Keratinocyte (primary cell): ENCODE measurements around the gene MTUS2. TPM values are rescaled to one million over a fixed set of nuclear protein-coding genes. Genes with fewer than 3 reads are reported as not detected.
"Not testable (repeated sequence)": the region's sequence is repeated elsewhere in the genome, so short reads cannot be mapped to it uniquely, and the experiment has no call there.

Experiments used
- DNase-seq: peaks from one replicate; pipeline ENCODE4 v3.0.0-alpha.2; 2011; ENCODE audit warnings: low read depth, missing footprints, low spot score
- FAIRE-seq: peaks from 2 replicates; lab custom pipeline; 2011; peaks lifted over from hg19 to GRCh38; lab: Jason Lieb, UNC
- H2AFZ ChIP-seq: 2 replicates; pipeline ENCODE4 v1.6.0; 2012; ENCODE audit warnings: low read length, control low read depth, inconsistent platforms; ENCODE audit not compliant: control insufficient read depth
- H3K27ac ChIP-seq: 2 replicates; pipeline ENCODE4 v1.5.1; 2011; ENCODE audit warnings: low read length; ENCODE audit not compliant: control insufficient read depth, insufficient read depth
- H3K27me3 ChIP-seq: 3 replicates; pipeline ENCODE4 v1.6.0; 2011; ENCODE audit warnings: low read length; ENCODE audit not compliant: control insufficient read depth, insufficient read depth; ENCODE audit errors: extremely low read depth
- H3K36me3 ChIP-seq, 2 experiments: 2 replicates in 1 of 2; 3 replicates in 1 of 2; pipeline ENCODE4 v1.5.1; 2011; ENCODE audit warnings: low read length in 2 of 2, mild to moderate bottlenecking in 1 of 2; ENCODE audit not compliant: control insufficient read depth in 2 of 2, insufficient read depth in 2 of 2; ENCODE audit errors: extremely low read depth in 1 of 2
- H3K4me1 ChIP-seq: 3 replicates; pipeline ENCODE4 v1.5.1; 2011; ENCODE audit warnings: low read length; ENCODE audit not compliant: control insufficient read depth, insufficient read depth; ENCODE audit errors: extremely low read depth
- H3K4me2 ChIP-seq: 3 replicates; pipeline ENCODE4 v1.6.0; 2011; ENCODE audit warnings: low read depth, low read length; ENCODE audit not compliant: control insufficient read depth, insufficient read depth; ENCODE audit errors: extremely low read depth
- H3K4me3 ChIP-seq, 3 experiments: fragments of 200-600 bp in 1 of 3; sonication (generic) in 1 of 3; 2 replicates in 2 of 3; 3 replicates in 1 of 3; pipeline ENCODE4 v1.5.1; 2011 to 2016; ENCODE audit warnings: low read length in 3 of 3, mild to moderate bottlenecking in 3 of 3, control low read depth in 2 of 3, inconsistent platforms in 1 of 3, low read depth in 1 of 3, mixed read lengths in 1 of 3, mixed run types in 1 of 3, moderate library complexity in 1 of 3; ENCODE audit not compliant: control insufficient read depth in 2 of 3, insufficient read depth in 2 of 3; ENCODE audit errors: extremely low read depth in 1 of 3
- H3K79me2 ChIP-seq: 2 replicates; pipeline ENCODE4 v1.6.0; 2012; ENCODE audit warnings: low read length; ENCODE audit not compliant: control insufficient read depth, insufficient read depth
- H3K9ac ChIP-seq: 3 replicates; pipeline ENCODE4 v1.6.0; 2011; ENCODE audit warnings: low read length; ENCODE audit not compliant: control insufficient read depth, insufficient read depth; ENCODE audit errors: extremely low read depth
- H3K9me1 ChIP-seq: 3 replicates; pipeline ENCODE4 v1.6.0; 2011; ENCODE audit warnings: low read length; ENCODE audit not compliant: control insufficient read depth, insufficient read depth; ENCODE audit errors: extremely low read depth
- H3K9me3 ChIP-seq: 2 replicates; pipeline ENCODE4 v1.5.1; 2012; ENCODE audit warnings: low read depth, low read length; ENCODE audit not compliant: control insufficient read depth
- H4K20me1 ChIP-seq: 3 replicates; pipeline ENCODE4 v1.6.0; 2011; ENCODE audit warnings: low read length; ENCODE audit not compliant: control insufficient read depth, insufficient read depth; ENCODE audit errors: extremely low read depth
- CTCF ChIP-seq, 3 experiments: IDR thresholded peaks in 1 of 3; conservative IDR thresholded peaks in 1 of 3; optimal IDR thresholded peaks in 1 of 3; 2 replicates in 2 of 3; 3 replicates in 1 of 3; pipeline versions ENCODE3 to v1.5.1; 2011; ENCODE audit warnings: low read length in 3 of 3, mild to moderate bottlenecking in 3 of 3, moderate library complexity in 2 of 3, control low read depth in 1 of 3, inconsistent platforms in 1 of 3; ENCODE audit not compliant: insufficient read depth in 2 of 3; ENCODE audit errors: extremely low read depth in 1 of 3
- EZH2 ChIP-seq: IDR thresholded peaks from one replicate; pipeline ENCODE4 v1.6.1; 2012; ENCODE audit warnings: inconsistent platforms, mild to moderate bottlenecking, low read length, moderate library complexity
- dilution Hi-C: fragments of 300-500 bp; cut with MboI; formaldehyde crosslinking; loops from one replicate; pipeline ENCODE4 v1.7.0; 2020; ENCODE audit warnings: low sequenced_read_pairs; ENCODE audit not compliant: extremely low pct_ligation_motif_present
- polyA plus RNA-seq, 5 experiments: library from polyadenylated mRNA; depleted of rRNA in 3 of 5; stranded (reverse) in 3 of 5; stranded (forward) in 1 of 5; unstranded in 1 of 5; fragments of >200 nt; gene quantifications; 1 replicate in 1 of 5; 2 replicates in 3 of 5; 3 replicates in 1 of 5; pipeline versions ENCODE4 v1.2.1 to v1.2.3, GENCODE V29; 2011 to 2012; ENCODE audit warnings: missing spikeins in 2 of 5, low read depth in 1 of 5, low replicate concordance in 1 of 5

MTUS2 gene
- polyA plus RNA-seq, 1 donor (not counting 4 experiments of a cell fraction or from before 2014, with no cell fraction given), result 0.17 TPM

DNA sequence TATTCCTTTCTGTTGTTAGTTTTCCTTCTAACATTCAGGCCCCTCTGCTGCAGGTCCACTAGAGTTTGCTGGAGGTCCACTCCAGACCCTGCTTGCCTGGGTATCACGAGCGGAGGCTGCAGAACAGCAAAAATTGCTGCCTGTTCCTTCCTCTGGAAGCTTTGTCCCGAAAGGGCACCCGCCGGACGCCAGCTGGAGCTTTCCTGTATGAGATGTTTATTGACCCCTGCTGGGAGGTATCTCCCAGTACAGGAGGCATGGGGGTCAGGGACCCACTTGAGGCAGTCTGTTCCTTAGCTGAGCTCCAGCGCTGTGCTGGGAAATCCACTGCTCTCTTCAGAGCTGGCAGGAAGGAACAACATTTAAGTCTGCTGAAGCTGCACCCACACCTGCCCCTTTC lies 516.2 kb downstream of the MTUS2 start:
- no peak overlapping the region for H3K27ac ChIP-seq
- H3K27me3 ChIP-seq, result no peaks in the 10 kb centered on the region
- no peaks in the 10 kb centered on the region for H3K36me3 ChIP-seq
- H2AFZ ChIP-seq, result no peak overlapping the region
- dilution Hi-C loops, result no loop called here
- H3K79me2 ChIP-seq, result no peaks in the 10 kb centered on the region
- DNase-seq (no peak), FAIRE-seq (no peak)
- no peak overlapping the region for H3K9ac ChIP-seq
- no peak overlapping the region for H3K4me3 ChIP-seq
- no peaks in the 10 kb centered on the region for H3K9me1 ChIP-seq
- H3K9me3 ChIP-seq, result no peaks in the 10 kb centered on the region
- no peaks in the 10 kb centered on the region for H4K20me1 ChIP-seq
- H3K4me2 ChIP-seq, result no peak overlapping the region
- H3K4me1 ChIP-seq, result no peaks in the 10 kb centered on the region
- TF ChIP-seq EZH2 (no peak), CTCF (optimal IDR thresholded peaks at IDR 0.05 in 1 of 3, IDR thresholded peaks at IDR 0.05 in 1 of 3, conservative IDR thresholded peaks at IDR 0.05 in 1 of 3; ENCODE audit: extremely low read depth in 1 of 3, insufficient read depth in 2 of 3, low read length in 3 of 3) (no peak)

DNA sequence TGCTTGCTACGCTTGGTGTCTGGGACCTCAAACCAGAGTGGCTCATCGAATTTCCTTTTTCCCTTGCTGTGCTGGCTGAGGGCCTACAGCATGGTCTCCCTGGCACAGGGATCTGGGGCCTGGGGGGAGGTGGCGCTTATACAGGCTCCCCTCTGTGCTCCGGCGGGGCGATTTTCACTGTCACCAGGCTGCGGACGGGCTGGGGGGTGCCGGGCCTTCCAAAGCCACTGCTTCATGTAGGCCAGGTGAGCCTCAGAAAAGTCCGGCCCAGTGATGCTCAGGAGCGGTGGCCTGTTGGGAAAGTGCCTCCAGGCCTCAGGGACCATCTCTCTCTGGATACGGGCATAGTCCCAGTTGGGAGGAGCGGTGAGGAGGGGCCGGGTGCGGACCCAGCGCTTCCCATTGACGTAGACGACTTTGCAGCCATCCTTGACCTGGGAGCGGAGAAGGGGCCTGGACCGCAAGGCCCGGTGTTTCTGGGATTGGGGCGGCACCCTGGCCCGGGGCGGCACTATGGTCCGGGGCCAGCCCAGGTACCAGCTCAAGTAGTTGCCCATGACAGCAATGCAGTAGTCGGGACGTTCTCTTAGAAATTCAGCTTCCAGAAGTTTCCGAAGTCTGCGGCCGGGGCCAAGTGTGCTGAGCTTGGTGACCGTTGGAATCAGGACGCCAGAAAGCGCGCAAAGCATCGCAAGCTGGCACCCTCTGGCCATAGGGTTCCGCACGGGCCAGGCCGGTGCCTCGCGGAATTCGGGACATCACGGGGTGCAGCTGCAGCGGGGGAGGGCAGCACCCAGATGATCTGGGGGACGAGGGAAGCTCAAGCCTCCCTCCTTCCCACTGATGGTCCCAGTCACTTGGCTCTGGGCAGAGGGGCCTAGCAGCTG lies 519.5 kb downstream of the MTUS2 start:
- no peaks in the 10 kb centered on the region for H3K4me1 ChIP-seq
- H3K36me3 ChIP-seq, result no peaks in the 10 kb centered on the region
- dilution Hi-C loops, result no loop called here
- TF ChIP-seq CTCF (optimal IDR thresholded peaks at IDR 0.05 in 1 of 3, IDR thresholded peaks at IDR 0.05 in 1 of 3, conservative IDR thresholded peaks at IDR 0.05 in 1 of 3; ENCODE audit: extremely low read depth in 1 of 3, insufficient read depth in 2 of 3, low read length in 3 of 3) (no peak), EZH2 (no peak)
- FAIRE-seq (no peak), DNase-seq (no peak)
- H3K9ac ChIP-seq, result no peak overlapping the region
- H3K9me3 ChIP-seq, result no peaks in the 10 kb centered on the region
- no peak overlapping the region for H2AFZ ChIP-seq
- H3K79me2 ChIP-seq, result no peaks in the 10 kb centered on the region
- H3K4me3 ChIP-seq, result no peak overlapping the region
- H3K4me2 ChIP-seq, result no peak overlapping the region
- H3K27me3 ChIP-seq, result no peaks in the 10 kb centered on the region
- no peak overlapping the region for H3K27ac ChIP-seq
- H3K9me1 ChIP-seq, result no peaks in the 10 kb centered on the region
- no peaks in the 10 kb centered on the region for H4K20me1 ChIP-seq

GRCh38 chr13:29345860-29346582 lies 525.9 kb downstream of the MTUS2 start:
- H3K36me3 ChIP-seq, FAIRE-seq, H3K79me2 ChIP-seq: not testable (repeated sequence)

More at GRCh38 chr13:29345860-29346582, 525.9 kb downstream of the MTUS2 start:
- H3K4me1 ChIP-seq, H2AFZ ChIP-seq, H4K20me1 ChIP-seq, DNase-seq, H3K27ac ChIP-seq, H3K9me1 ChIP-seq, dilution Hi-C loops, H3K9ac ChIP-seq, H3K9me3 ChIP-seq, H3K4me2 ChIP-seq, H3K27me3 ChIP-seq, H3K4me3 ChIP-seq: not testable (repeated sequence)
